ENCODE data around the gene COG8. TPM values are rescaled to one million over a fixed set of nuclear protein-coding genes. Genes with fewer than 3 reads are reported as not detected.

Gene COG8
- total and polyA plus RNA-seq, 9 of the 15 experiments (the other 6 are each of a cell fraction or from before 2014, with no cell fraction given): 3.7 to 42.6 (median 30.1) TPM

- FAIRE-seq (no peak), ATAC-seq (no peak), DNase-seq (ENCODE audit: extremely low read depth in 1 of 4, low spot score in 3 of 4) (no peak)
- no peaks in the 10 kb centered on the region for H3K27me3 ChIP-seq (ENCODE audit: control insufficient read depth in 2 of 2, insufficient read depth in 2 of 2, low read length in 2 of 2)
- ChIA-PET CTCF (ENCODE audit: low intra/inter-chr PET ratio) (no interaction called here), POLR2A (no interaction called here)
- in situ Hi-C loops (cut with MboI) (no loop called here), intact Hi-C loops (cut with micrococcal nuclease) (no loop called here)
- H3K4me1 ChIP-seq (replicated peaks in 1 of 2; ENCODE audit: control insufficient read depth in 2 of 2, insufficient read depth in 2 of 2, low read length in 2 of 2): peaks cover 3 to 8% of the 10 kb centered on the region in 2 experiments; a peak in 4 of 5 replicates
- BruUV-seq (replicated peaks): no TSS peak
- H3K79me2 ChIP-seq (ENCODE audit: control insufficient read depth, insufficient read depth, low read length): peaks cover 33% of the 10 kb centered on the region
- H3K4me3 ChIP-seq: no peak overlapping the region
- H2AFZ ChIP-seq (ENCODE audit: low read depth, low read length): no peak overlapping the region
- no peaks in the 10 kb centered on the region for H3K9me1 ChIP-seq (ENCODE audit: control insufficient read depth, insufficient read depth, low read length)
- peaks cover 4% of the 10 kb centered on the region; the same call in 1 of the 2 replicates for H4K20me1 ChIP-seq (replicated peaks; ENCODE audit: control insufficient read depth, insufficient read depth, low read length)
- 97% methylated on average over 5 of the region's 5 CpGs for WGBS (ENCODE audit: insufficient coverage, low coverage, missing lambda C conversion rate)
- TF ChIP-seq RBFOX2 (IDR thresholded peaks at IDR 0.05; ENCODE audit: low read depth, low read length) (0 out of 2 replicates have a peak, but pooled peaks have one; percentile 18), ZNF277 (CRISPR knock-in tag; IDR thresholded peaks at IDR 0.05; ENCODE audit: borderline replicate concordance) (no peak)
- no peak overlapping the region for H3K27ac ChIP-seq (ENCODE audit: extremely low read depth, low read depth, low read length)
- H3K4me2 ChIP-seq (ENCODE audit: insufficient read depth, low read length): no peak overlapping the region
- no peaks in the 10 kb centered on the region for H3K9me3 ChIP-seq (replicated peaks; ENCODE audit: control insufficient read depth, insufficient read depth, low read depth, low read length)
- H3K9ac ChIP-seq (ENCODE audit: insufficient read depth in 1 of 2, low read depth in 2 of 2, low read length in 2 of 2): no peak overlapping the region
- H3K36me3 ChIP-seq (ENCODE audit: control insufficient read depth, insufficient read depth, low read length): peaks cover 52% of the 10 kb centered on the region
Measured at GRCh38 chr16:69344171-69344570, 4.8 kb upstream of the COG8 start.

GRCh38 chr16:69340095-69340644 lies 806 bp upstream of the COG8 start:
- Histone ChIP-seq H2AFZ (ENCODE audit: low read depth, low read length) (peak overlapping the region; percentile 83), H3K4me3 (peak overlapping the region; percentile 94), H3K4me1 (replicated peaks in 1 of 2; ENCODE audit: control insufficient read depth in 2 of 2, insufficient read depth in 2 of 2, low read length in 2 of 2) (peaks cover 13% of the 10 kb centered on the region in 2 experiments), H3K36me3 (ENCODE audit: control insufficient read depth, insufficient read depth, low read length) (peaks cover 69% of the 10 kb centered on the region), H3K4me2 (ENCODE audit: insufficient read depth, low read length) (peak overlapping the region; percentile 100), H3K9me3 (replicated peaks; ENCODE audit: control insufficient read depth, insufficient read depth, low read depth, low read length) (no peaks in the 10 kb centered on the region), H3K79me2 (ENCODE audit: control insufficient read depth, insufficient read depth, low read length) (peaks cover 56% of the 10 kb centered on the region), H3K27ac (ENCODE audit: extremely low read depth, low read depth, low read length) (peak overlapping the region; percentile 90), H3K27me3 (ENCODE audit: control insufficient read depth in 2 of 2, insufficient read depth in 2 of 2, low read length in 2 of 2) (no peaks in the 10 kb centered on the region), H4K20me1 (replicated peaks; ENCODE audit: control insufficient read depth, insufficient read depth, low read length) (no peaks in the 10 kb centered on the region), H3K9me1 (ENCODE audit: control insufficient read depth, insufficient read depth, low read length) (no peaks in the 10 kb centered on the region), H3K9ac (ENCODE audit: insufficient read depth in 1 of 2, low read depth in 2 of 2, low read length in 2 of 2) (peak overlapping the region; percentile 96 to 99)
- under 1% methylated on average over 16 of the region's 16 CpGs for WGBS (ENCODE audit: insufficient coverage, low coverage, missing lambda C conversion rate)
- DNase-seq (ENCODE audit: extremely low read depth in 1 of 4, low spot score in 3 of 4) (peak in 2 of 4 experiments; percentile 17 to 22), FAIRE-seq (peak; percentile 80), ATAC-seq (peak; percentile 17)
- in situ Hi-C loops (cut with MboI): no loop called here
- CTCF ChIA-PET (ENCODE audit: low intra/inter-chr PET ratio): interaction anchor here (1.4 to 1.5 kb wide), 2 partner anchors 10 to 29 kb away, joined by 4 to 8 read pairs; partner anchors contain the start of genes PDF and VPS4A
- POLR2A ChIA-PET: interaction anchor here (0.8 to 4.6 kb wide), 7 partner anchors 11 to 385 kb away, joined by 3 to 33 read pairs (median 4); partner anchors contain the start of genes PDF, TERF2 and TMED6
- BruUV-seq (replicated peaks): no TSS peak
- intact Hi-C loops (cut with micrococcal nuclease): no loop called here
- no peak for TF ChIP-seq MEIS2 (IDR thresholded peaks at IDR 0.05; ENCODE audit: partially characterized antibody)
- TF ChIP-seq ZNF551 (CRISPR knock-in tag; IDR thresholded peaks at IDR 0.05): no peak
- TF ChIP-seq HLTF (IDR thresholded peaks at IDR 0.05): no peak
- TF ChIP-seq COPS2 (conservative IDR thresholded peaks at IDR 0.05): no peak
- no peak for TF ChIP-seq CEBPZ (IDR thresholded peaks at IDR 0.05; ENCODE audit: borderline replicate concordance, low read depth, low read length)
- no peak for TF ChIP-seq TFAM (CRISPR knock-in tag; conservative IDR thresholded peaks at IDR 0.05)
- no peak for TF ChIP-seq ZNF263 (CRISPR knock-in tag; IDR thresholded peaks at IDR 0.05; ENCODE audit: borderline replicate concordance)

All from K562 (cell line).